ENCODE results near the gene SLC9C2.
"Not testable (repeated sequence)": the region's sequence is repeated elsewhere in the genome, so short reads cannot be mapped to it uniquely, and the experiment has no call there.

- TF ChIP-seq POLR2AphosphoS5 (IDR thresholded peaks at IDR 0.05; ENCODE audit: low read depth, low read length); CTCF (IDR thresholded peaks at IDR 0.05); SIN3A (IDR thresholded peaks at IDR 0.05; ENCODE audit: borderline replicate concordance, insufficient read depth, low read depth, low read length); REST (IDR thresholded peaks at IDR 0.05; ENCODE audit: insufficient read depth in 1 of 2, low read depth in 2 of 2, low read length in 1 of 2): not testable (repeated sequence)
Measured at GRCh38 chr1:173462666-173463065, 140.2 kb downstream of the SLC9C2 start.

Data from Panc1 (cell line).